BE2C (cell line): ENCODE results near the gene CST8.

Source experiments
- DNase-seq: peaks from one replicate; pipeline ENCODE4 v3.0.0-alpha.2; 2020
- H3K27me3 ChIP-seq: fragments of 250-450 bp; sonication (Bioruptor Pico); 2 replicates; pipeline ENCODE4 v1.5.1; 2020; ENCODE audit warnings: mild to moderate bottlenecking
- H3K36me3 ChIP-seq: fragments of 250-450 bp; sonication (Bioruptor Pico); 2 replicates; pipeline ENCODE4 v1.5.1; 2020; ENCODE audit warnings: mild to moderate bottlenecking
- H3K4me1 ChIP-seq: fragments of 250-450 bp; sonication (Bioruptor Pico); 2 replicates; pipeline ENCODE4 v1.5.1; 2020
- H3K4me3 ChIP-seq: 2 replicates; pipeline ENCODE4 v1.5.1; 2011; ENCODE audit warnings: low read depth, low read length
- H3K9me3 ChIP-seq: fragments of 250-450 bp; sonication (Bioruptor Pico); 2 replicates; pipeline ENCODE4 v1.5.1; 2020
- CTCF ChIP-seq: IDR thresholded peaks from 2 replicates; pipeline ENCODE4 v1.5.1; 2012; ENCODE audit warnings: mild to moderate bottlenecking, low read depth, low read length

The CST8 gene

DNA sequence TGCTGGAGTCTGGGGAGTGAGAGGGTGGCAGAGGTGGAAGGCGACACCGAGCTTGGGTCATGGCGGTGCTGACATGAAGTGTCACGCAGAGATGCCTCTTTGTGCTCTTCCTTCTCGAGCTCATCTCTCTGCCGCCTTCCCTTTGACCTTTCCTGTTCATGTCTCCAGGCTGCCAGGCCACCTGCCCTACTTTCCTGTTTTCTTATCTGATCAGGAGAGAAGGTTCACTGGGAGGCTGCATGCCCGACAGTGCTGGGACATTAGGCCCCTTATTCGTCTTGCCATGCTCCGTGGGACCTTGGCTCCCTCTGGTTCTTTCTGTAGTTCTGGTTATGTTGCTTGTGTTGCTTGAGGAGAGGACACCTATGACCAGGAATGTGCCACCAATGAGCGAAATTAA lies 33.2 kb downstream of the CST8 start:
- H3K4me3 ChIP-seq: no peak overlapping the region
- H3K27me3 ChIP-seq: no peaks in the 10 kb centered on the region; the same call in 1 of the 2 replicates
- no peaks in the 10 kb centered on the region for H3K4me1 ChIP-seq
- TF ChIP-seq CTCF: no peak
- H3K9me3 ChIP-seq: no peaks in the 10 kb centered on the region
- H3K36me3 ChIP-seq: no peaks in the 10 kb centered on the region
- no peak for DNase-seq

DNA sequence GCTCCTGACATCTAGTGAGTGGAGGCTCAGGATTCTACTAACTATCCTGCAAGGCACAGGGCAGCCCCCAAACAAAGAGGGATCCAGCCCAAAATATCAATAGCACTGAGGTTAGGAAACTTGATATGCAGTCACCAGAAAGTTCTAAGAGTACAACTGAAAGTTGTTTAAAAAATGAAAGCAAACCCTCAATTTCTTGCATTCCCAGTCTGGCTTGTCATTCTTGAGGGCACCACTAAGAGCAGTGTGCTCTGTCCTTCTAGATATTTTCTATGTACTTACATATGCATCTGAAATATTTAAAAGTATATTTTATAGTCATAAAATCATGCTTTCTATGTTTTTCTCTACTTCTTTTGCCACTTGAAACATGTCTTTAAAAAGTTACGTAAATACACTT lies 35.9 kb downstream of the CST8 start:
- no peaks in the 10 kb centered on the region for H3K9me3 ChIP-seq
- TF ChIP-seq CTCF: no peak
- no peaks in the 10 kb centered on the region for H3K4me1 ChIP-seq
- no peaks in the 10 kb centered on the region for H3K27me3 ChIP-seq
- H3K4me3 ChIP-seq: no peak overlapping the region
- no peak for DNase-seq
- H3K36me3 ChIP-seq: no peaks in the 10 kb centered on the region

DNA sequence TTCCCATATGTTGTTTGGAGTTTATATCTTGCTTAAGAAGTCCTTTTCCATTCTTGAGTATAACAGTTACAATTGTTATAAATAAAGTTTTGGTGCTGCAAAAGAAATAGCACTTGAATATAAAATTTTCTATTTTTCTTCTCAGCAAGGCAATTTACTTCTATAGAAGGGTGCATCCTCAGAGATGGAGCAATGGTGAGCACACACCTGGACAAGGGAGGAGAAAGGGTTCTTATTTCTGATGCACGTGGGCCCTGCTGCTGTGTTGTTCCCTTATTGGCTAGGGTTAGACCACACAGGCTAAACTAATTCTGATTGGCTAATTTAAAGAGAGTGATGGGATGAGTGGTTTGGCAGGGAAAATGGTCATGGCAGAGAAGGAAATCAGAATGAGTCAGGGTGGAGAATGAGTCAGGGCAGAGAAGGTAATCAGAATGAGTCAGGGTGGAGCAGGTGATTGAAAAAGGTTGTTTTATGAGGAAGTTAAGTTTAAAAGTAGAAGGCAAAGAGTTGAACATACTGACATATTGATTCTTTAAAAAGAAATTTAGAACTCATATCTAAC lies 38.0 kb downstream of the CST8 start:
- Histone ChIP-seq H3K4me1 (no peaks in the 10 kb centered on the region), H3K9me3 (no peaks in the 10 kb centered on the region), H3K27me3 (no peaks in the 10 kb centered on the region), H3K36me3 (no peaks in the 10 kb centered on the region), H3K4me3 (no peak overlapping the region)
- DNase-seq: no peak
- no peak for TF ChIP-seq CTCF

GRCh38 chr20:23530937-23531567 lies 40.1 kb downstream of the CST8 start:
- no peak for DNase-seq
- Histone ChIP-seq H3K4me3 (no peak overlapping the region), H3K9me3 (no peaks in the 10 kb centered on the region), H3K36me3 (no peaks in the 10 kb centered on the region), H3K4me1 (no peaks in the 10 kb centered on the region), H3K27me3 (no peaks in the 10 kb centered on the region)
- TF ChIP-seq CTCF: no peak

- no peaks in the 10 kb centered on the region for H3K36me3 ChIP-seq
- no peak for DNase-seq
- no peaks in the 10 kb centered on the region for H3K9me3 ChIP-seq
- no peaks in the 10 kb centered on the region for H3K4me1 ChIP-seq
- TF ChIP-seq CTCF: no peak
- H3K4me3 ChIP-seq: no peak overlapping the region
- no peaks in the 10 kb centered on the region for H3K27me3 ChIP-seq
These were observed 41.6 kb downstream of the CST8 start for GRCh38 chr20:23532533-23532932.

GRCh38 chr20:23533161-23533560 lies 42.2 kb downstream of the CST8 start:
- no peak overlapping the region for H3K4me3 ChIP-seq
- no peak for DNase-seq
- H3K27me3 ChIP-seq: no peaks in the 10 kb centered on the region
- no peaks in the 10 kb centered on the region for H3K36me3 ChIP-seq
- H3K9me3 ChIP-seq: no peaks in the 10 kb centered on the region
- no peaks in the 10 kb centered on the region for H3K4me1 ChIP-seq
- no peak for TF ChIP-seq CTCF
